GM03348 (cell line): ENCODE measurements around the gene SLC24A3.

ENCODE experiments used
- DNase-seq: peaks from one replicate; pipeline ENCODE4 v3.0.0; 2012; ENCODE audit warnings: low spot score

SLC24A3 gene

DNA sequence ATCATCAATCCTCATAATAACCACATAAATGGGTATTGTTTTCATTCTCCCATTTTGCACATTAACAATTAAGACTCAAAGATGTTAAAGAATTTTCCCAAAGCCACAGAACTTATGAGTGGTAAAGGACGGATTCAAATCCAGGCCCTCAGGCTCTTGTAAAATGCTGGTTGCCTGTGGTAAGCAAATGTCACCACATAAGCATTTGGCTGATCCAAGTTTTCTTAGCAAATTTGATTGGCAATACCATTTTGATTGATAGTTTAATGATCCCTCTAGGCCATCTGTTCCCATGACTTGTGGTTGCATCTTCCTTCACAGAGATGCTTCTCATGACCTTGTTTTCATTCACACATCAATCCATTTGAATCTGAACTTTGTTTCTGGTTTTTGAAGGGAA, 293.6 kb downstream of the SLC24A3 start:
- no peak for DNase-seq

DNA sequence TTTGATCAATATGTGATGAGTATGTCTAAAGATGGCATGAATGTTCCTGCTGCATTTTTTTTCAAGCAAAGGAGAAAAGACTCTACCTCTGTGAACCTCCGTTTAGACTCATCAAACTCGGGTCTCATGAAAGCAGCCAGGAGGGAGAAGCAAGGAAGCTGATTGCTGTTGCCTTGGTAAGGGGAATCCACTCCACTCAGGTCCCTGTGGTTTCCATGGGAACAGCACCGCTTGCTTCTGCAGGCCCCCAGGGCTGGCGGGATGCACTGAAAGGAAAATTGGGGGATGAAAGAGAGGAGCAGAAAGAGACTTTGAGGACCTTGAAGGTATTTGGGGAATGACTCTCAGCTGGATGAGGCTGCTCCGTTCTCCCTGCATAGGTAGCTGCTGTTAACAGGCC, 296.0 kb downstream of the SLC24A3 start:
- no peak for DNase-seq

DNA sequence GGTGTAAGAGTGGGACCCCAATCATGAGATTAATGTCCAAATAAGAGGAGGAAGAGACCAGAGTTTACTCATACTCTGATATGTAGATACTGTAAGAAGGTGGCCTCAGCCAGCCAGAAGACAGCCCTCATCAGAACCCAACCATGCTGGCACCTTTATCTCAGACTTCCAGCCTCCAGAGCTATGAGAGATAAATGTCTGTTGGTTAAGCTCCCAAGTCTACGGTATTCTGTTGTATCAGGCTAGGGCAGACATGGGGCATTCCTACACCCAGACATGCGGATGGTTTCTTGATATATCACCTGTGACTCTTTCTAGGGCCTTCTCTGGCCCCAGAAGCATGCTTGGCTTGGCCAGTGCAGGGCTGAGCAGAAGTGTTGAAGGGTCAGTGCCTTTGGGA, 298.2 kb downstream of the SLC24A3 start:
- no peak for DNase-seq

DNA sequence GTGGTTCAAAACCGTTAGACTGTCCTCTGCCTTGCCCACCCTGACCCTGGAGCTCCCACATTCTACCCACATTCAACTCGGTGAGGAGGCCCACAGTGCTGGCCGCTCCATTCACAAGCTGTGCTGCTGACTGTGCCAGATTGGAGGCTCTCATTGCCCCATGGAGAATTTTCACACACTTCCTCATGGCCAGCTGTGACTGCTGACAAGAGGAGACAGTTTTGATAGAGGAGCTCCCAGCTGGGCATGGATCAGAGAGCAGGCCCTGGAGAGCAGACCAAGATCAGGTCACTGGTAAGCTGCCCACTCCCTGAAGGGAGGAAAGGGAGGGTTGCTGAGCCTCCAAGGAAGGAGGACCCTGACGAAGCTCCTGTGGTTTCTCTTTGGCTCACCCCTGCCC, 299.5 kb downstream of the SLC24A3 start:
- DNase-seq: no peak

DNA sequence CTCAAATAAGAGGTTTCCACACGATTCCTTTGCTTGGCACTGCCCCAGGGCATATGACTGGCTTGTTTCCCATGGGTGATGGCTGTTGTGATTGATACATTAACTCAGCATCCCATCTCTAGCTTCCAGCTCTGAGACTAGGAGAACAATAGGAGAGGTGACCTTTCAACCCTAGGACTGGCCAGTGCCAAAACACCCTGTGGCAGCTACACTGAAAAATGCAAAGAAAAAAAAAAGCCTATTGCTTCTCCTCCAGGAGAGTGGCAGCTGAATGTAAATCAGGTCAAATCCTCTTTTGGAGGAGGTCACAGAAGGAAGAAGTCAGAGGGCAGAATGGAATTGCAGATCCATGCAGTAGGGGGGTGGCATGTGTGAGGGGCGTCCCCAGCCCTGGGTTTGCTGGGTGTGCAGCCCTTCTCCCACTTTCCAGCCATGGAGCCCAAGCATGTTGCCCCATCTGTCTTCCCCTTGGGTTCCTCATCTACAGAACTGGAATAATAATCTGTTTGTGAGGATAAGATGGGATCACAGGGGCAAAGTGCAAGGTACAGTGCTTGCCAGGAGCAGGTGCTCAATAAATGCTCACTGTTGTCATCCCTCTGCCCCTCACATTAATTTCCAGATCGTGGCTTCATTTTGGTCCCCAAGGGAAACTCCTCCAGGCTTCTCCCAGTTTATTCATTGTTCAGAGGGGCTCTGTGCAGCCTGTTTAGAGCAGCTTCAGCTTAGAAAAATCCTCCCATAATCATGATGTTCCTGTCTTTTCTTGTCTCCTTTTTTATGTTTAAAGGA, 300.6 kb downstream of the SLC24A3 start:
- no peak for DNase-seq

DNA sequence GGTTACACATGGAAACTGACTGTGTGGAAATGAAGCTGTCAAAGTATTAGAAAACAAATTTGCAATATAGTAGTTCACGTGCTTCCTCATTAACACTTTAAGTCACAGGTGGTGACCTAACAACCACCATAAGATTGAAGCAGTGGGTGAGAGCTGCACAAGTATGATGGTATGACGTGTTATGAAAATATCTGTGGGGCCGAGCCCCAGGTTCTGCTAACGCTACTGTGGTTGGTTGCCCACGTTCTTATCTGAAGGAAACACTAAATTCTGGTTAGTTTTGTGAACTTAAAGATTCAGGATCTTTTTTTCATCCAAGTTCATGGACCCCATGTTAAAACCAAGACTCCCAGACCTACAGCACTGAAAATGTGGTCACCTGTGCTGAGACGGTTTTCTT, 302.6 kb downstream of the SLC24A3 start:
- DNase-seq: no peak

DNA sequence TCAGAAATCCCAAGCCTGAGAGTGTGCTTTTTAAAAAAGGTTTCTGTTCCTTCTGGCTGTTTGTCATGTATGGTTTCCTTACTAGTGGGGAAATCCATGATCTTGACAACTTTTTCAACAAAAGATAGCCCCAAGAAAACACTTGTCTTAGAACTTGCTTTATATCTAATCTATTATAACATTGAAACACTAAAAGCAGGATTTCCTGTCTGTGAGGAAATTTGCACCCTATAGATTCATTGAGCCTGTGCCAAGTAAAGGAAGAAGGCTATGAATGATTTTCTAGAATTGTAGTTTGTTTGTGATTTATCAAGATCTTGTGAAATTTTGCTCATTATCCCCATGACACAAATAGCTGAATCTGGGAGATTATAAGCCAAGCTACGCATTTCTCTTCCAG, 307.0 kb downstream of the SLC24A3 start:
- DNase-seq: no peak

DNA sequence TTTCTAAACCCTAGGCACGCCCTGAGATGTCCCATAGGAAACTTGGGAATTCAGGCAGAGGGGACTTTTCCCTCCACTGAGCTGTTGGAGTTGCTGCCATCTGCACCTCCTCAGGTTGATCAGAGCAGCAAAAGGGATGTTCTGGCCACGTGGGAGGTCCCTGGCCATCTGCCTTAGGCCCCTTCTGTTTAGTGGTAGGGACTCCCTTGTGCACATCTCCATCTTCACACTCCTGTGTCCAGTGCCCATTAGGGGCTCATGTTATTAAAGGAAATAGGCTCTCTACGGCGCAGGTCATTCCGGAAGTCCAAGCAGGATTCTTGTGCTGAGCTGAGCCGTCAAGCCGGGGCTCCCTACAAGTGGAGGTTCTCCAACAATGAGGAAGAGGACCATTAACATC, 307.8 kb downstream of the SLC24A3 start:
- no peak for DNase-seq

DNA sequence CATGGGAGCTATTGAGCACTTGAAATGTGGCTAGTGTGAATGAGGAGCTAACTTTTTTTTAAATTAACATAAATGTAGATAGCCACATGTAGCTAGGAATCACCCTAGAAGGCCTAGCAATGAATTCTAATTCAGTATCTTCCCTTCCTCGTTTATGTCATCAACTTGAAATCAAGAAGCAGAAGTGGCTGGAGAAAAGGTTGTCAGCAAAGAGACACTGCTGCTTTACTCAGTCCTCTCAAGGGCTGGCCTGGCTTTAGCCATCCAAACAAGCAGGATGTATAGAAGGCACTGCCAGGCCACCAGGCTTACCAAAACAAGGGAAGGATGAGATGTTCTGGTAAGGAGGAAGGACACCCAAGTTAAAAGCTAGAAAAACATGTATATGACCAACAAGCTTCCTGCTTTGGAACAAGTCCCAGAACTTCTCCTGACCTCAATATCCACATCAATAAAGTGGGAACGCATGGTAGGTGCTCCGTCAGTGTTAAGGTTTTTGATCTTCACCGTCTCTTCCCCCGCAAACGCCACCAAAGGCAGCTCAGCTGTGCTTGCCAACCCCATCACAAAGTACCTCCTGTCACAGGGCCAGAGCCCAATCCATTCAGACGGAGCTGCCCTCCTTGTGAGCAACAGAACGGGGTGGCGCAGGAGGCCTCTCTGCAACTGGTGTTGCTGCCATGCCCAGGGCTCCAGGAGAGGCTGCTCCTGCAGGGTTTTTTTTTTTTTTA, 309.8 kb downstream of the SLC24A3 start:
- no peak for DNase-seq

DNA sequence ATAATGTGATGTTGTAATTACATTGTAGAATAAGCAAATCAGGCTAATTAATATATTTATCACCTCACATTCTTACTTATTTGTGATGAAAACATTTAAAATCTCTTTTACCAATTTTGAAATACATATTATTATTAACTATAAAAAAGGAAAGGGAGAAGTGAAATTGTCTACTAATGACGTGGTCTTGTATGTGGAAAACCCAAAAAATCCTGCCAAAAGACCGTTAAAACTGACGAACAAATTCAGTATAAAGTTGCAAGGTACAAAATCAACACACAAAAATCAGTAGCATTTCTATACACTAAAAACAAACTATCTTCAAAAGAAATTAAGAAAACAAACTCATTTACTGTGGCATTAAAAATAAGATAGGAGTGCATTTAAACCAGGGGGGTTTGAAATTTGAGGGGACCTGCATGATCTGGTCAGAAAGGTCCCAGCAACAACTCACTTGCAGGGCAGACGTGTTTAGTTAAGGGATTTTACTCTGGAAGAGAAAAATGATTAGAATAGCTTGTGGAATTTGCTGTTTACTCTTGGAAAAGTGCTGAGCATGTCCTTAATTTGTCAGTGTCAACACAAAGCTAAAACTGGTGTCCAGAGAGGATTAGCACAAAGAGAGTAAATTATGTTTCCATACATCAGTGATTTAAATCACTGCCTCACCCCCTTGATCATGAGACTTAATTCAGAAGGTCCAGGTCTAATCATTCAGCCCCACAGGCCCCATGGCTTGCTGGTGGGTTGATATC, 310.6 kb downstream of the SLC24A3 start:
- DNase-seq: no peak

DNA sequence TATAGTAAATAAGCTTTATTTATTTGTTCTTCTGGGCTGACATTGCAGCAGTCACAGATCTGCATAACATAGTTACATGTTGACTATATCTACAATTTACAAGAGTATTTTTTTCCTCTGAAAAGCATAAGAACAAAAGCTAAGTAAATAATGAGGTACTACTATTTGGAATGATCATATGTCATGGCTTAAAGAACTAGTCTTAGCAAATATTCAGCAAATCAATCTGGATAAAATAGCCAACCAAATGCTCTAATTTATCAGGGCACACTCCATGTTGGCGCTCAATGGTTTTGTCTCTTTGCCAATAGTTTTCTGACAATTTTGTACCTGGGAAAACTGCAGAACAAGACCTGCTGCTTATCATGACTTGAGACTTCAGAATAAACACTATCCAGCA, 312.2 kb downstream of the SLC24A3 start:
- no peak for DNase-seq

DNA sequence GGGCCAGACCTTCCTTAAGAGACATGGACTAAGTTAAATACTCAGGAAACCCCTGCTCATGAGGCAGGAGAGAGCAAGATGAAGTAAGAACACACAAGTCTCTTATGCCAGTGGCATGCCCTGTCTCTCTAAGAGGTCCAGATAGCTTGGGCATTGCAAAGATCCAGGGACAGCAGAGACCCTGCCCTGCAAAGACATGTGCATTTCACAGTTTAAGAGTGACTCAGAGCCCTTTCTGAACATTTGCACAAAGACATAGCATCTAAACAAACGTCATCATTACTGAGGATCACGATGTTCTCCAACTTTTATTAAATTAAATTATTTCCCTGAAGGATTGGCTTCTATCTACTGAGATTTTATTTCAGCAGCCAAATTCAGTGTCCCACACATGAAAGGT, 315.1 kb downstream of the SLC24A3 start:
- no peak for DNase-seq

DNA sequence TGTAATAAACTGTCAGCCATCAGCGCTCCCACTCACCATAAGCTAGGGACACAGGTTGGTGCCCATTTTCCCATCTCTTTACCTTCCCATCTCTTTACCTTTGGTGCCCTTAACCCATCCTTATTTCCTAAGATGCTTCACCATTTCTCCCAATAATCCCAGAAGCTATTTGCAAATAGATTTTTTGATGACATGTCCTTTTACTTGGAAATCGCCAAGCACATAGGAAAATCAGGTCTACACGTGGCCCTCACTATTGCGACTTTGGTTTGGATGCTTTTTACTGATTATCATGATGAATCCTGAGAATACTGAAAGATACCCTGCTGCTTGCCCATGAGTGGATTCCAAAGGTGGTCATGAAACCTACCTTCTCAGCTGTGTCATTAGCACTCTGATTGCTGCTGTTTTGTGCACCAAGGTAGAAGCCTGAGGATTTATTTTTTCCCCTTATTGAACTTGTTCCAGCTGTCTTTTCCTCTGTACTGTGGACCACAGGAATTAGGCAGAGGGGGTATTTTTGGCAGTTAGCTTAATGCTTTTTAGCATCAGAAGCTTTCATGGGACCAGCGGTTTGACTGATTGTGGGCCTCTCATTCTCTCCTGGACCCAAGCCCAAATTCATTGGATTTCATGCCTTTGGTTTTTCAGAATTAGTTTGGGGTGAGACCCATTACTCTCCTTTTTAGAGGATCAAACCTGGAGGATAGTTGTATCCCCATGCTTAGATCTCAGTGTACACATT, 316.0 kb downstream of the SLC24A3 start:
- DNase-seq: no peak

DNA sequence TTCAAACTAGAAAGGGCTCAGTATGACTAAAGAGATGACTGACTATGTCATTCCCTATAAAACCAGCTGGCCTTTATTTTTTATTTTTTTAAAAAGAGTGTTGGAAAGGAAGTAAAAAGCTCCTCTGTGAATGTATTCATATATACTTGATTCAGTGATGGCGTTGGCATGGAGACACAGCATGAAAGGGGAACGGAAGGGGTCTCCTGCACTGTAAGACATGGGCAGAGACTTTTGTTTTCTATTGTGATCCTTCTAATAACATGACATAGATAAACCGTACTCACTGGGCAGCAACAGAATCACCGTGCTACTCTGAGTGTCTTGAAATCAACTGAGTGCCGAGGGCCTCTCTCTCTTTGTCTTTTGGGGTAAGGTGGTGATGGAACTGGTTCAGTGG, 317.6 kb downstream of the SLC24A3 start:
- DNase-seq: no peak

DNA sequence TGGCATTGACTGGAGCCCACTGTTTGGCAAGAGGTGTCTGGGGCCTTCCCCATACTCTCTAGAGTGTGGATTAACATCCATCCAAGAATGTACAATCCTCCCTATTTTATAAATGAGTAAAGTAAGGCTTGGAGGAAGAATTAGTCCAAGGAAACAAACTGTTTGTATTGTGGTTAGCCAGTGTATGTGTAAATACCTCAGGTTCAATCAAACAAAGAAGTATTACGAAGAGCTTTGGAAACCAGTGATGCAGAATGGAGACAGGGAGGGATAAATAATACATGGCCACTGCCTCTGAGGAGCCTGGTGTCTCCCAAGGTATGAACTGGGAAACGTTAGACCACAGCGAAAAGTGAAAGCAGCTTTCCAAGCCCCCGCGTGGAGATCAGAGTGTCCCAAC, 319.0 kb downstream of the SLC24A3 start:
- no peak for DNase-seq

DNA sequence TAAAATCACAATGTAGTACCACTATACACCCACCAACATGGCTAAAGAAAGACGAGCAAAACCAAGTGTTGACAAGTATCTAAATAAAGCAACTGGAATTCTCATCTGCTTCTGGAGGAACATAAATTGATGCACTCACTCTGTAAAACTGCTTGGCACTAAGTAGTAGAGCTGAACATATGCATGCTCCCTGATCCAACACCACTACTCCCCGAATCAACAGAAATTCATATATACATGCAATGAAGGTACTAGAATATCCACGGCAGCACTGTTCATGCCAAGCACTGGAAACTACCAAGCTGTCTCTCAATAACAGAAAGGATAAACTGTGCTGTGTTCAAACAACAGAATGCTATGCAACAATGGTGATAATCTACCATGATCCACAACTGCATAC, 326.1 kb downstream of the SLC24A3 start:
- no peak for DNase-seq

DNA sequence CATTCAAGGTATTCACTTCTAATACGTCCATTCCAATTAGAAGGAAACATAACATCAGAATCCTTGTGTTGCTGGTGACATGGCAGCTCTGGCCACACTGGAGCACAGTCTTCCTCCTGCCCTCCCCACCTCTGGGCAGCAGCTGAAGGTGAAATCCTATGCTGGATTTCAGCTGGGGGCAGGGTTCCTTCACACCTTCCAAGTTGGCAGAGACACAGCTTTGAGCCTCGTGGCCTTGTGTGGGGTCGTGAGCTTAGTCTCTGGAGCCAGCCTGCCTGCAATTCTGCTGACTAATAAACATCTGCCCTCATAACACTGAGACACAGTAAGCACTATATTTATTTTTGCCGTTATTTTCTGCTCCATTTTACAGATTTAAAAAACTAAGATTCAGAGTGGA, 326.7 kb downstream of the SLC24A3 start:
- no peak for DNase-seq

DNA sequence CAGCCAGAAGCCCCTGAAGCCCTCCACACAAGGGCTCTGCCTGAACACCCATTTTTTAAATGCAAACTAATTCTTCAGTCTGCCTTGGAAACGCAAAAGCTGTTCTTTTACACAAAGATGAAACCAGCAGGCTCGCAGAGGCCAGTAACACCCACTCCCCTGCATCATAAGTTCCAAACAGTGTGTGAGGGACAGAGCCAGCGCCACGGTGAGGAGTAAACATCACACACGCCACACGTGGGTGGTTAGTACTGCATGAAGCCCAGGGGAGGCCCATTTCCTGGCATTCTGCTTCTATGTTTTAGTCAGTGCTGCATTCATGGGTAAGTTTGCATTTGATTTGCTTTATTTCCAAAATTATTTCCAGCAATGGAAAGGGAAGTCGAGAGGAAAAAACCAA, 327.9 kb downstream of the SLC24A3 start:
- no peak for DNase-seq

DNA sequence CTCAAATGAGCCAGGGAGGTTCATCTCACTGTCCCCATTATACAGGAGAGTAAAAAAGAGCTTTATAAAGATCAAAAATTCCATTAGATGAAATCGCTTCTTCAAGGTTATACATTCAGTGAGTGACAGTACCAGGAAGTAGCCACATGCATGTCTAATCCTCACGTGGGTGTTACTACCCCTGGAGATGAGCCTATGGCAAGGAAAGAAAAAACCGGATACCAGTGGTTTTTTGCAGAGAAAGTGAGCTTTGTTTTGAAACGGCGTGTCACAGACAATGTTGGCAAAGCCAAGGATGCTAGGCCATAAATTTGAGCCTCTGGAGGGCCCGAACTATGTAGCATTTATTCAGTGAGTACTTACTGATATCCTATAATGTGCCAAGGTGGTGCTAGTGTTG, 330.7 kb downstream of the SLC24A3 start:
- no peak for DNase-seq

DNA sequence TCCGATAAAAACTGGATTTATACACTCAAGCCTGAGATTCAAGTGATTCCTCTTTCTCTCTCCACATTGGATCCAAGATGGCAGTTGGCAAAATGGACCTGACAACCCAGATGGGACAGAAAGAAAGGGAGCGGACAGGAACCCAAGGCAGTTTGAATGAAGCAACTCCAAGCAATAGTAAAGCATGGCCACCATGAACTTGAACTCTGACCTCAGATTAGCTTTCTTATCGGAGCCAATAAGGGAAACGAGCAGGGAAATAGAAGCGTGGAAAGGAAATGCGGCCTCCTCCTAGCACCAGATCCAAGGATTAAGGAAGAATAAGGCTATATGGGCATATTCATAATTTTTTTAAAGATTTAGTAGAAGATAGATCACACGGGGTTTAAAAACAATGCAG, 332.2 kb downstream of the SLC24A3 start:
- no peak for DNase-seq

DNA sequence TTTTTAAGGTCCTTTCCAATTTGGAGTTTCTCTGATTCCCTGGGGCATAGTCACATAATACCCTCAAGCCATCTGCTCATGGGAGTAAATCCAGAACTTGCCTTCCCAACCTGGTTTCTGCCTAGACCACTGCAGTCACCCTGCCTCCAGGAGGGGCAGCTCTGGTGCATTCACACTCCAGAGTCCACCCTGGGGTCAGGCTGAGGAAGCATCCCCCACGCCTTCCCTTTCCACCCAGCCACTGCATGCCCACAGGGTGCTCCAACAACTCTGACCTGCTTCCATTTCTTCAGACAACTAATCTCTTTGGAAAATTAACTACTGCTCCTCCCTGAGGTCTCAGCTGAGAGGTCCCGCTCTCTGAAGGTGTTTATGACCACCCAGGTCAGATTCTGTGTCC, 334.2 kb downstream of the SLC24A3 start:
- no peak for DNase-seq

DNA sequence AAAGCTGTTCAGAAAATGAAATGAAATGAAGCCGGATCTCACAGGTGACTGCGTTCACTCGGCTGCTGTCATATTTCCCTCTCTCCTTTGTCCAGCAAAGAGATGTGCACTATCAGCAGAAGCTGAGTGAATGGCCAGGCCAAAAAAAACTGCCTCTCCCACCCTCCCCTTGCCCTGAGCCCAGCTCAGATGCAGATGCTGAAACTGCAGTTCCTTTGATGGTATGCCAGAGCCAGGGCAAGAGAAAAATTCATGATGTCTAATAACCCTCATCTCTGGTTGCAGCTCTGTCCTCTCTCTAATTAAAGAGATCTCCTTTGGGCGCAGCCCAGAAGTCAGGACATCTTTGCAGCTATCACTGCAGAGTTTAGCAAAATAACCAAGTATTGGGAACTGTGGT, 335.1 kb downstream of the SLC24A3 start:
- DNase-seq: no peak
